ENCODE measurements around the gene TRIM24. TPM values are rescaled to one million over a fixed set of nuclear protein-coding genes. Genes with fewer than 3 reads are reported as not detected.
"Not testable (repeated sequence)": the region's sequence is repeated elsewhere in the genome, so short reads cannot be mapped to it uniquely, and the experiment has no call there.

Gene TRIM24
- total RNA-seq, 5 donors from 2014 or later (not counting 1 experiment from before 2014, with no cell fraction given) = 16.0 to 18.9 (median 17.1) TPM

- Histone ChIP-seq H3K4me3 (ENCODE audit: control insufficient read depth in 1 of 2, extremely low read depth in 1 of 2, low read length in 1 of 2) (no peak overlapping the region), H3K27ac (ENCODE audit: low read length) (no peak overlapping the region), H3K36me3 (ENCODE audit: control insufficient read depth in 2 of 2, extremely low read depth in 1 of 2, insufficient read depth in 1 of 2, low read length in 1 of 2) (no peaks in the 10 kb centered on the region), H3K4me1 (ENCODE audit: control insufficient read depth in 1 of 2, extremely low read depth in 1 of 2, insufficient read depth in 2 of 2, low read length in 2 of 2) (peaks cover 6 to 12% of the 10 kb centered on the region in 2 experiments), H3K9me3 (no peaks in the 10 kb centered on the region), H3K27me3 (replicated peaks in 1 of 2; ENCODE audit: control insufficient read depth in 2 of 2, extremely low read depth in 1 of 2, insufficient read depth in 2 of 2, low read length in 1 of 2) (no peaks in the 10 kb centered on the region)
- ATAC-seq (replicated peaks in 1 of 4) (no peak), DNase-seq (no peak)
- H3K4me3 Mint-ChIP-seq = no peak overlapping the region
- 100% methylated on average over 4 of the region's 18 CpGs for WGBS (ENCODE audit: insufficient coverage)
- no peaks in the 10 kb centered on the region for H3K36me3 Mint-ChIP-seq
- H3K27ac Mint-ChIP-seq = no peak overlapping the region
- CTCF ChIA-PET = interaction anchor here (0.6 to 1.9 kb wide), 6 partner anchors 9 to 880 kb away, joined by 3 to 6 read pairs (median 4); no protein-coding TSS in a partner anchor
- POLR2A ChIA-PET = interaction anchor here in 1 of 2 donors (0.6 to 0.7 kb wide), 3 partner anchors 14 to 541 kb away, joined by 3 to 7 read pairs (median 7); no protein-coding TSS in a partner anchor
- H3K4me1 Mint-ChIP-seq = peaks cover 23 to 27% (median 23%) of the 10 kb centered on the region in 3 donors
- no peaks in the 10 kb centered on the region for H3K27me3 Mint-ChIP-seq
- H3K9me3 Mint-ChIP-seq = no peaks in the 10 kb centered on the region
Observed at GRCh38 chr7:138458576-138459412, 1.3 kb upstream of the TRIM24 start.

- CTCF ChIA-PET = interaction anchor here (0.6 to 1.0 kb wide), 7 partner anchors 9 to 515 kb away, joined by 3 to 5 read pairs (median 3); partner anchors contain the start of gene CREB3L2 (in 1 of the 2)
- H3K36me3 ChIP-seq (ENCODE audit: control insufficient read depth in 2 of 2, extremely low read depth in 1 of 2, insufficient read depth in 1 of 2, low read length in 1 of 2) = no peaks in the 10 kb centered on the region
- 4% methylated on average over 8 of the region's 31 CpGs for WGBS (ENCODE audit: insufficient coverage)
- H3K4me1 ChIP-seq (ENCODE audit: control insufficient read depth in 1 of 2, extremely low read depth in 1 of 2, insufficient read depth in 2 of 2, low read length in 2 of 2) = peaks cover 8 to 12% of the 10 kb centered on the region in 2 experiments
- peak overlapping the region; percentile 71 to 76 for H3K27ac Mint-ChIP-seq
- H3K4me3 Mint-ChIP-seq = peak overlapping the region; percentile 71 to 98 (median 72)
- H3K4me1 Mint-ChIP-seq = peaks cover 26 to 30% (median 28%) of the 10 kb centered on the region in 3 donors
- no peaks in the 10 kb centered on the region for H3K36me3 Mint-ChIP-seq
- peak overlapping the region; percentile 18 for H3K27ac ChIP-seq (ENCODE audit: low read length)
- ATAC-seq (replicated peaks in 1 of 4) (peak; percentile 82 to 87 (median 83)), DNase-seq (peak in 28 of 35 experiments; percentile 94 to 99 (median 97))
- H3K9me3 ChIP-seq = no peaks in the 10 kb centered on the region
- POLR2A ChIA-PET = interaction anchor here in 1 of 2 donors (0.7 to 0.9 kb wide), 2 partner anchors 9 to 542 kb away, joined by 3 to 7 read pairs; no protein-coding TSS in a partner anchor
- peak overlapping the region in 1 of 2 donors; percentile 34 for H3K4me3 ChIP-seq (ENCODE audit: control insufficient read depth in 1 of 2, extremely low read depth in 1 of 2, low read length in 1 of 2)
- no peaks in the 10 kb centered on the region for H3K9me3 Mint-ChIP-seq
- H3K27me3 Mint-ChIP-seq = no peaks in the 10 kb centered on the region
- H3K27me3 ChIP-seq (replicated peaks in 1 of 2; ENCODE audit: control insufficient read depth in 2 of 2, extremely low read depth in 1 of 2, insufficient read depth in 2 of 2, low read length in 1 of 2) = no peaks in the 10 kb centered on the region
Observed at GRCh38 chr7:138459413-138460175, 465 bp upstream of the TRIM24 start.

GRCh38 chr7:138460649-138461607 lies 869 bp downstream of the TRIM24 start:
- under 1% methylated on average over 72 of the region's 84 CpGs for whole genome bisulfite sequencing (ENCODE audit: insufficient coverage)
- no peaks in the 10 kb centered on the region for H3K27me3 Mint-ChIP-seq
- peaks cover 37 to 40% (median 37%) of the 10 kb centered on the region in 3 donors for H3K4me1 Mint-ChIP-seq
- Histone ChIP-seq H3K27ac (ENCODE audit: low read length) (peak overlapping the region; percentile 46), H3K4me3 (ENCODE audit: control insufficient read depth in 1 of 2, extremely low read depth in 1 of 2, low read length in 1 of 2) (peak overlapping the region; percentile 68 to 78), H3K36me3 (ENCODE audit: control insufficient read depth in 2 of 2, extremely low read depth in 1 of 2, insufficient read depth in 1 of 2, low read length in 1 of 2) (no peaks in the 10 kb centered on the region), H3K4me1 (ENCODE audit: control insufficient read depth in 1 of 2, extremely low read depth in 1 of 2, insufficient read depth in 2 of 2, low read length in 2 of 2) (peaks cover 11 to 12% of the 10 kb centered on the region in 2 experiments), H3K27me3 (replicated peaks in 1 of 2; ENCODE audit: control insufficient read depth in 2 of 2, extremely low read depth in 1 of 2, insufficient read depth in 2 of 2, low read length in 1 of 2) (no peaks in the 10 kb centered on the region), H3K9me3 (no peaks in the 10 kb centered on the region)
- H3K27ac Mint-ChIP-seq = peak overlapping the region; percentile 82 to 88
- ChIA-PET POLR2A (interaction anchor here in 1 of 2 donors (0.5 kb wide), 1 partner anchor 319 kb away, joined by 3 read pairs; no protein-coding TSS in a partner anchor), CTCF (no interaction called here)
- DNase-seq (peak in 32 of 35 experiments; percentile 7 to 69 (median 34)), ATAC-seq (replicated peaks in 1 of 4) (peak; percentile 12 to 25 (median 18))
- H3K9me3 Mint-ChIP-seq = no peaks in the 10 kb centered on the region
- peak overlapping the region; percentile 91 to 98 (median 92) for H3K4me3 Mint-ChIP-seq
- no peaks in the 10 kb centered on the region for H3K36me3 Mint-ChIP-seq

GRCh38 chr7:138463291-138463618 lies 3.2 kb downstream of the TRIM24 start:
- WGBS (ENCODE audit: insufficient coverage) = 100% methylated on average over 1 of the region's 6 CpGs
- H3K27me3 Mint-ChIP-seq; ATAC-seq (replicated peaks in 1 of 4); POLR2A ChIA-PET; H3K36me3 Mint-ChIP-seq; H3K9me3 Mint-ChIP-seq; H3K27ac Mint-ChIP-seq; H3K36me3 ChIP-seq (ENCODE audit: control insufficient read depth in 2 of 2, extremely low read depth in 1 of 2, insufficient read depth in 1 of 2, low read length in 1 of 2); H3K27ac ChIP-seq (ENCODE audit: low read length); H3K27me3 ChIP-seq (replicated peaks in 1 of 2; ENCODE audit: control insufficient read depth in 2 of 2, extremely low read depth in 1 of 2, insufficient read depth in 2 of 2, low read length in 1 of 2); H3K9me3 ChIP-seq; DNase-seq; H3K4me3 ChIP-seq (ENCODE audit: control insufficient read depth in 1 of 2, extremely low read depth in 1 of 2, low read length in 1 of 2): not testable (repeated sequence)
- peak overlapping the region; percentile 39 to 54 (median 40) for H3K4me3 Mint-ChIP-seq
- peaks cover 11 to 12% of the 10 kb centered on the region in 2 experiments for H3K4me1 ChIP-seq (ENCODE audit: control insufficient read depth in 1 of 2, extremely low read depth in 1 of 2, insufficient read depth in 2 of 2, low read length in 2 of 2)
- H3K4me1 Mint-ChIP-seq = peaks cover 52 to 56% (median 53%) of the 10 kb centered on the region in 3 donors
- CTCF ChIA-PET = interaction anchor here (0.6 to 1.0 kb wide), 3 partner anchors 83 to 395 kb away, joined by 3 to 4 read pairs (median 3); no protein-coding TSS in a partner anchor

GRCh38 chr7:138465046-138465445 lies 5.0 kb downstream of the TRIM24 start:
- Mint-ChIP-seq H3K36me3 (peaks cover 7% of the 10 kb centered on the region), H3K27ac (no peak overlapping the region), H3K27me3 (no peaks in the 10 kb centered on the region), H3K4me3 (no peak overlapping the region), H3K9me3 (no peaks in the 10 kb centered on the region), H3K4me1 (peaks cover 60 to 63% (median 62%) of the 10 kb centered on the region in 3 donors)
- no CpG with 5 or more reads among the region's 3 CpGs for WGBS (ENCODE audit: insufficient coverage)
- H3K9me3 ChIP-seq = no peaks in the 10 kb centered on the region
- no peak overlapping the region for H3K27ac ChIP-seq (ENCODE audit: low read length)
- ATAC-seq (replicated peaks in 1 of 4) (no peak), DNase-seq (no peak)
- peaks cover 8 to 12% of the 10 kb centered on the region in 2 experiments for H3K4me1 ChIP-seq (ENCODE audit: control insufficient read depth in 1 of 2, extremely low read depth in 1 of 2, insufficient read depth in 2 of 2, low read length in 2 of 2)
- POLR2A ChIA-PET = no interaction called here
- no peak overlapping the region for H3K4me3 ChIP-seq (ENCODE audit: control insufficient read depth in 1 of 2, extremely low read depth in 1 of 2, low read length in 1 of 2)
- H3K27me3 ChIP-seq (replicated peaks in 1 of 2; ENCODE audit: control insufficient read depth in 2 of 2, extremely low read depth in 1 of 2, insufficient read depth in 2 of 2, low read length in 1 of 2) = no peaks in the 10 kb centered on the region
- no peaks in the 10 kb centered on the region for H3K36me3 ChIP-seq (ENCODE audit: control insufficient read depth in 2 of 2, extremely low read depth in 1 of 2, insufficient read depth in 1 of 2, low read length in 1 of 2)
- CTCF ChIA-PET = interaction anchor here in 1 of 2 donors (0.6 kb wide), 1 partner anchor 105 kb away, joined by 4 read pairs; no protein-coding TSS in a partner anchor
